NCI-H1092 (cell line): Measurements from ENCODE around the gene HOXC4.

Experiments
- DNase-seq: peaks from one replicate; lab custom pipeline; 2025; lab: John Stamatoyannopoulos, UW

HOXC4 gene

DNA sequence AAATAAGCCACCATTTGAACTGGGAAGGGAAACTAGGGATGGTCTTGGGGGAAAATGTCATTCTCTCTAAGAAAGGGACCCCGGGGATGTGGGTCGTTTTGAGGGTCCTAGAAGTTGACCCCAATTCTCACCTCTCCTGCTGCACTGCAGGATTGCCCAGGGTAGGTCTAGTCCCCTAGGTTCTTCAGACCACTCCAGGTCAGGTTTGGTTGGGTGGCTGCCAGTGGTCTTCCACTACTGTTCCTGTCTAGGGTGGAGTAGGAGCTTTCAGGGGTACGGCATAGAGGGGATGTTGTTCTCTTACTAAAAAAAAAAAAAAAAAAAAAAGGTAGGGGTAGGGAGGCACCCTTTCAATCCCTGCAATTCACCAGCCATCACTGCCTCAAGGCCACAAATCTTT, 37.6 kb upstream of the HOXC4 start:
- no peak for DNase-seq

DNA sequence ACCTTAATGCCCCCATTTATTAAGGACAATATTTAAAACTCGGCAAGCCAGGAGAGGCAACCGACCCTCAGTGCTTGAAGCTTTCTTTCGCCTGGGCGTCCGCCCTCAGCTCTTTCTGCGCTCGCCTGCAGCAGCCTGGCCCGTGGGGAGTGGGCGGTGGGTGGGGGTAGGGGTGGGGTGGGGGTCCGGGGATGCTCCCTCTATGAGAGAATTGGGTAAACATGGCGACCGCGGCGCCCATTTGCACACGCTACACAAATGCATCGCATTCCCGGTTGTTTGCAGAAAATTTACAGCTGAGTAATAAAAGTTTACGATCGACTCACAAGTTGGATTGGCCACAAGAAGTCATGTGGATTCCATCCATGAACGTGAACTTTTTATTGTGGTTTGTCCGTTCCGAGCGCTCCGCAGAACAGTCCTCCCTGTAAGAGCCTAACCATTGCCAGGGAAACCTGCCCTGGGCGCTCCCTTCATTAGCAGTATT, 37.1 kb upstream of the HOXC4 start:
- DNase-seq, result peak; percentile 26

DNA sequence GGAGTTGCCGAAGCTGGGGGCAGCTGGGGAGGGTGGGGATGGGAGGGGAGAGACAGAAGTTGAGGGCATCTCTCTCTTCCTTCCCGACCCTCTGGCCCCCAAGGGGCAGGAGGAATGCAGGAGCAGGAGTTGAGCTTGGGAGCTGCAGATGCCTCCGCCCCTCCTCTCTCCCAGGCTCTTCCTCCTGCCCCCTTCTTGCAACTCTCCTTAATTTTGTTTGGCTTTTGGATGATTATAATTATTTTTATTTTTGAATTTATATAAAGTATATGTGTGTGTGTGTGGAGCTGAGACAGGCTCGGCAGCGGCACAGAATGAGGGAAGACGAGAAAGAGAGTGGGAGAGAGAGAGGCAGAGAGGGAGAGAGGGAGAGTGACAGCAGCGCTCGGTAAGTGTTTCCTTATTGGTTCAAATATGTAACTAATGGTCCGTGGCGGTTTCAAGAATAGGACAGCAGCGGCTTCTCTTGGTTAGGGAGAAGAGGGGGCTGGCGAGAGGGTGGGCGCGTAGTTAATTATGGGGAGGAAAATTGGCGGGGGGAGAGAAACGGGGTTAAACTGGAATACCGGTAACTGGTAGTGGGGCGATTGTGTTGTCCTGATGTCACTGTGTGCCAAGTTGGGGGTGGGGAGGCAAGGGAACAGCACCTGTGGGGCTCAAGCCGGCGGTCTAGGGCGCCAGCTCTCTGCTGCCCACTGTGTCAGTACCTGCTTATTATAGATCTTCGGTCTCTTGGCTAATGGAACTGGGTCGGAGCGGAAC, 36.4 kb upstream of the HOXC4 start:
- peak; percentile 92 for DNase-seq

DNA sequence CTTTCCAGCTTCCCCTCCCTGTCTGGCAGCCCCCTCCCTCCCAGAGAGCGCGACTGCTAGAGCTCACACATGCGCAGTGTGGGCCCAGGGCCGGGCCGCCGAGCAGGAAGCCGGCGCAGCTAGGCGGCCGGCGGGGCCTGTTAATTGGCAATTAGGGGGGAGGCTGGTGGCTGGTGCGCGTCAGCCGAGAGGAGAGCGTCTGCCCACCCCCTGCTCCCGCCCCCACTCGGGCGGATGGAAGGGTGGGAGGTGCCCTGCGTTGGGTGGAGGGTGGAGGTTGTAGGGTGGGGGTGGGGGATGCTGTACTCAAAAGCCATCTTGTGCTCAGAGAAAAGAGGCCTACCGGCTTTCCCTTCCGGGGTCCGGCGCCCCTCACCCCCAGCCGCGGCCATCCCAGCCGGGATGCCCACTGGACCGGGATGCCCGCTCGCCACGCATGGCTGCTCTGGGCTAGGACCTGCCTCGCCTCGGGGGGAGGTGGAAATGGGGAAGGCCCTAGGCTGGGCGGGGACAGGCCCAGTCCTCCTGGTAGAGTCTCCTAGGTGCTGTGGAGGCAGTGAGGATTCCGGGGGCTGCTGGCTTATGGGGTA, 35.7 kb upstream of the HOXC4 start:
- DNase-seq, result peak; percentile 98

DNA sequence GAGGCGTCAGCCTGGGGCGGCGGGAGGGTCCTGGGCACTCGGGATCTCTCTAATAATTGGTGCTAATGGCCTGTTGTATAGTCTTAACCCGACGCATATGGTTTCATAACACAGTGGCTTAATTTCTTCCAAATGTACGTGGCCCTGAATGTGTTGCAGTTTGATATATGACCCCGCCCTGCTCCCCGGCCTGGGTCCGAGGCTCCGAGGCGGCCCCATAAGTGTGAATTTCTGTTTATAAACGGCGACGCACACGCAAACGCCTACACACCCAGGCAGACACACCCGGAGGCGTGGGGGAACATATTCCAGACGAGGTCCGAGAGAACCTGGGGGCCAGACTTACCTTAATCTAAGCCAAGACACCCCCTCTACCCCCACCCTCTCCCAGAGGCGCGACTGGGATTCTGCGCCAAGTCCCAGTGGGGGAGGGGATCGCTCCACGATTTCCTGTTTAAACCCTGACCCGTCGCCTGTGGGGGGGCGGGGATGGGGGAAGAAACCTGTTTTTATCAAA, 35.1 kb upstream of the HOXC4 start:
- no peak for DNase-seq

DNA sequence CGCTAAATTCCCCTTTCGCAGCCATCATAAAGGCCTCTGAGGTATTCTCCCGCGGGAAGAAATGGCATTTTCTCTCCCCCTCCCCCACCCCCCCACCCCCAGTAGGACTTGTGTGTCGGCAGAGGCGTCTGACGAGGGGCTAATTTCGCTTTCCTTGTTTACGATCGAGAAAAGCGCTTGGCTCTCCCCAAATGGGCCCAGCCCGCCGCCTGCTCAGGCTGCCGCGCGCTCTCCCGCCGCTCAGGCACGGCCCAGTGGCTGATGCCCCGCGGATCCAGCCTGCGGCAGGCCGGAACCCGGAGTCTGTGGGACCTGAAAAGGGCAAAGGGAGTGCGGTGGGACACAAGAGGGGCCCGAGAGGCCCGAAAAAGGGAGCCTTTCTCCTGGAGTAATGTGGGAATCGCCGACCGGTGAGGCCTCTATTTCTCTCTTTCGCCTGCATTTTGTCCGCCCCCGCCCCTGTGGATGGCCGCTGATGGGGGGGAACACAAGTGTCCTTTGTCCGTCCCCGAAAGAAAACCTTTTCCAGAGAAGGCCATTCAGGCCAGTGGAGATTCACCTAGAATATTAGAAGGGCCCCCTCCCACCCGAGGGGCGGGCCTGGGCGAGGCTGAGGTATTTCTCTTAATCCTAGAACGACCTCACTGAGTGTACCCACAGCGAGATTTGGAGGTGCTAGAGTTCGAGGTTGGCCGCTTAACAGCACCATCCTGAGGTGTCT, 34.4 kb upstream of the HOXC4 start:
- no peak for DNase-seq

DNA sequence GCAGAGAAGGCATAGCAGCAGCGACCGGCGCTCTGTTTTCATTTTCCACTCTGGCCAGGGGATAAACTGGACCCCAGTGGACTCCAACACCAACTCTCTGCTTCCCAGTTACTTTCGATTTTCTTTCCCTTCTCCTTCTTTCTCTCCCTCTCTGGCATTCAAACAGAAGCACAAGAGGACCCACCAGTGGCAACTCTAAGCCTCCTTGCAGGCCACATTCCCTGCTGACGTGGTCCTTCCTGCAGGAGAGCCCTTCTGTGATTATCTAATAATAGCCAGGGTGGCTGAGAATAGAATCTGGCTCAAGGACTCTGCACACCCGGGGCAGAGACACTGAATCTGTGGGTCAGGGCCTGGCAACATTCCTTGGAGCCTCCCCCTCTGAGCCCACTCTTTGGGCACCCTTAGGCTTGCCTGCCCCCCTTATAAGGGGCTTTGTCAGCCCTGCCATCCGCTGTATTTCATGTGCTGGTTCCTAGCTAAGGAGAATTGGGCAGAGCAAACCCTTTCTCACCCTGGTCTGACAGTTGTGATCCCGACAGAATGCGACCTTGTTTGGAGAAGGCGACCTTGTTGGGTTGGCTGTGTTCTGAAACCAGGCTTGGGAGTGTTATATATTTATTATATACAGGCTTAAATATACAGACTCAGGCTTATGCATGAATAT, 33.6 kb upstream of the HOXC4 start:
- DNase-seq, result no peak

DNA sequence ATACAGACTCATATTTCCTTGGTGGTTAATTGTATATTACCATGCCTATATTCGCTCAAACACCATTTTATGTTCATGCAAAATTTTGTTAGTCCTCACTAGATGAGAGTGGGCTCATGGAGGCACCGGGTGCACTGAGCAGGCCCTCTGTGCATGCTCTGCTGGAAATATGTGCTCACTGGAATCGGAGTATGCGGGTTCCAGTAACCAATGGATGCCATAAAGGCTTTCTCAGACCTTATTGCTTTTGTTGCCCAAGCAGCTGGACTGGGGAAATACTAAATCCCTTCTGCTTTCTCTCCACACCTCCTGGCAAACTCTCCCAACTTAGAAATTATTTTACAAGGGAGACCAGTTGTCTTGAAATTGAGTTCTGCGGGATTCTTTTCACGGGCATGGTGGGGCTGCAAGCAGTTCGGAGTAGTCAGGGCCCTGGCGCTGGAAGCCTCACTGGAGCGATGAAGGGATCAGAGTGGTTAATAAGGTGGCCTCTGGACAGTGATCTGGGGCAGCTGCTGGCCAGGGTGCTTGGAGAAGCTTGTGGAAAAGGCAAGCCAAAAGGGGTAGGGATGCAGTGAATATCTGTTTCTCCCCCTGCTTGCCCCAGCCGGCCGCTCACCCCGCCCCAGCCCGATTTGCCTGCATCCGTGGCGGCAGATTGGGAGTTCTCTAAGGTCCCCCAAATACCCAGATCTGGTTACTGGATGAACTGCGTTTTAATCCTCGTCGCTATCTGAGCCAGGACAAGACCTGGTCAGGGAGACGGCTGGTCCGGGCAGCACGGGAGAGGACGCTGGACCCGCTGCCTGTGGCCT, 32.8 kb upstream of the HOXC4 start:
- DNase-seq, result no peak

DNA sequence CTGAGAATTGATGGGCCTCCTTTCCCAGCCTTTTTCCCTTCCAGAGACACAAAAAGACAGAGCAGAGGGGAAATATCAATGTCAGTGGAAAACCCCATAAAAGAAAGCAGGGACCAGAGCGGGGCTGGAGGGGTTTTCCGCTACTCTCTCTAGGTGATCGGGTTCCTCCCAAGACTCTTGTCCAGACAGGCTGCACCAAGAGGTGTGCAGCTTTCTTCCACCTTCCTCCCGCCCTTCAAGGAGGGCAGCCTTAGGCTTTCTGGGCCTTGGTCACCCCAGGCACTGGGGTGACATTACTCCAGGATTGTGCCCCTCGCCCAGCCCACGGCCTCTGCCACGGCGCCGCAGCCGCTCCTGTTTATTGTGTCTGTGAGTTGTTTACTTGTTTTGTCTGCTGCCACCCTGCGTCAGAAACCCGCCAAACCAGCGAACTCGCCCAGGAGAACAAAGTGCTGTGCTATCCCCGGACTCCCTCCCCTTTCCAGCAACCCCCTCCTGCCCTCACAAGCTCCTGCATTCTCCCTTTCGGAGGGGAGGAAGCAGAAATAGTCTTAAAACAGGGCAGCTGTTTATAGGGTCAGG, 32.1 kb upstream of the HOXC4 start:
- no peak for DNase-seq

DNA sequence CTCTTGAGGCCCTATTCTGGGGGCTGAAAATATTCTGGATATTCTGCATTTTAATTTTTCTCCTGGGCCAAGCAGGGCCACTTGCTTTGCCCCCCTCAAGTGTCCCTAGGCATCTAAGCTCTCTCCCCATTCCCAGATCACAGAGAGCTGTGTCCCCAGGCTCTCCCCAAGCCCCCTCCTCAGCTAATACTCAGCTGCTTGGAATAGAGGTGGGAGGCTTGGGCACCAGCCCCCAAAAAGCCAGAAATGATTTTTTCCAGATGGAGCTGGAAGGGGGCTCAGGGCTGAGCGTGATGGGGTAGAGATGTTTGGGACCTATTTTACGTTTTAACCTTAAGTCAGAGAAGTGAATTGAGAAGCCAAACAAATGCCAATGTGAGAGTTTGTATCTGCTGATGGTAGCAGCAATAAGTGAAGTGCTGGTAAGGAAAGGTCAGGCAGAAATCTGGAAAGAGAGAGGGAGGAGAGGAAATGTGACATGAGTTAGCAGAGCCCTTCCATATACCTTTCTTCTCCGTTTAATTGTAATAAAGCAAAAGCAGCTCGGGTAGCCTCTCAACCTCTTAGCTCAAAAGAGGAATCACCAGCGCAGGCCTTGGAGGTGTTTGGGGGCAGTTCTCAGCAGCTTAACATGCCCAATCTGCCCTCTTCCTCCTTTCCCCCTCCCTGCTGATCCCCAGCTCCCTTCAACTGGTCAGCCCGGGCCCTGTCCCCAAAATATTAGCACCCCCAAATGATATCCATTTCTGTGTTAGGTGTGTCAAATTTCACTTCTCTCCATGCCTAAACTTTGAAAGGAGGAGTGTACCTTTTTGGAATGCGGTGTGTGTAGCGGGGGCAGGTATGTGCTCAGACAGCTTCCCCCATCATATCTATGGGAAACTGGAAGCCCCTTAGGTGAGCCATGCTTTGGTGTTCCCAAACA, 30.4 kb upstream of the HOXC4 start:
- no peak for DNase-seq

DNA sequence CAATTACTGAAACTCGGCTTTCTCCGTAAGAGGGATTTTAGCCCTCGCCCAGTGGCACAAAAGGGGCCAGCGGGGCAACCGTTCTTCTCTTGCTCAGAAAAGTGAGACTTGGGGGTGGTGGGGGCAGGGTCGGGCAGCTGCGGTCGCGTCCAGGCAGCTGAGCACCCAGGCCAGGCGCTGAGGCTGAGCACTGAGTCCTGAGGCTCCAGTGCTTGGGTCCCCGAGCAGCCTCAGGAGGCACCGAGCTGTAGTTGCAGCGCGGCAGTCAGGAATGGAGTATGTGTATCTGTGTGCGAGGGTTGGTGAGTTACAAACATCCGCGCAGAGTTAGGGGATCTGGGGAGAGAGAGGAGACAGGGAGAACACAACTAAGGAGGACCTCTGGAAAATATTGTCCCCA, 29.5 kb upstream of the HOXC4 start:
- DNase-seq, result no peak

DNA sequence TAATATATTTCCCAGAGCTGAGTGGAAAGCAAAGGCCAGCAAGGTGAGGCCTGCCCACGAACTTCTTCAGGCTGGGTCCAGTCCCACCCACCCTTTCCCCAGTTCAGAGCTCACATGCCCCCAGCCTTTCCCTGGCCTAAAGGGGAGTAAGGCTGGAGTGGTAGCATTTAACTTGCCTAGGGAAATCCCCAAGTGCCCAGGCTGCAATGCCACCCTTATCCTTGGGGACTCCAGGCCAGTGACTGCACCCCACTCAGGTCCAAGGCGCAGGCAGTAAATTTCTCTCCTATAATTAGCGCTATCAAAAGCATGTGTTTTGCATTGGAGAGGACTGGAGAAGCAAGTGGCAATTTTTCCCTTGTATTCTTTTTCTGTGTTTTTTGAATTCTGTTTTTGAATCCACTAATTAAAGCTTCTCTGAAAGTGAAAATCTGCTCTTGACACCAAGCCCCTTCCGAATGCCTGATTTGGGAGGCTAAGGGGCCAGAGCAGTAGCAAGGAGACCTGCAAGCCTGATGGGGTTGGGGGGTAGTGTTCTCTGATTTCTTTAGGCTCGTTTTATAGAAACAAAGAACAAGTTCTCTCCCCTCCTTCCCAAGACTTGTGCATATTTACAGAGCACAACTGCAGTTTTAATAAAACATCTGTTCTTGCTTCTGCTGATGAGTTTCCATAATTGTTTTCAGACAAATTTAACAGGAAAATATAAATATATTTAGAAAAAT, 28.9 kb upstream of the HOXC4 start:
- DNase-seq, result no peak

DNA sequence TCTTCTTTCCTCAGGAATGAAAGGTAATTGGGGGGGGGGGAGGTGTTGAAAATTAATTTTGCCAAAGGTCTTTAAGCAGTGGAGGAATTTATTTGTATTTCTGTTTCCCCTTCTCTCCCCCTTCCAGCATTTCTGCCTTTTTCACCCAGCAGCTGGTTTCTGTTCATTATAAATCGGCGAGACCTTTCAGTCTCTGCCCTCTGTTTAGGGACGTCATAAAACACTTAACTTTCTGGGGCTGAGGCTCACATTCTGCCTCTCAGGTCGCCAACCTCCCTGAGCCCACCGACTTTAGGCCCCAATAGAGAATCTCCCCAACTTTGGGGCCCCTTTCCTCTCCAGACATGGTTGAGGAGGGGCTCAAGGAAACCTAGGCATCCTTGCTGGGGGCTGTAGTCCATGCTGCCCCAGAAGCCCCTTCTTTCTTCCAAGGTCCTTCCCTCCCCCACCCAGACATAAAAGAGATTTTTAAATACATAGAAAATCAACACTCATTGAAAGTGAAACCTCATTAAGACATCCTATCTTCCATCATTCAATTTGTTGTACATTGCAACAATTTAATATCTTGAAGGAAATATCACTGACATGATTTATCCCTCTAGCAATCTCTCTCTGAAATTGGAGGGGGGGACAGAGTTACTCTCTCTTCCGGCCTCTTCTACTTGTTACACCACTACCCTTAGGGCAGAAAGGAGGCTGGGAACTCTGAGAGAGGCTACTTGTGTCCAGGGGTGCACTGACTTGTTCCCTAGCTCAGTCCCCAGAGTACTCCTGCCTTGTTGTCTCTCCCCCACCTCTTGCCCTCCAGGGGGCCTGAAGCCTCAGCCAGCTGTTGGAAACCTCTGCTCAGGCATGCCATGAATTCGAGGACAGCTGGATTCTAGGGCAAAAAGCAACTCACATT, 27.9 kb upstream of the HOXC4 start:
- DNase-seq, result no peak

DNA sequence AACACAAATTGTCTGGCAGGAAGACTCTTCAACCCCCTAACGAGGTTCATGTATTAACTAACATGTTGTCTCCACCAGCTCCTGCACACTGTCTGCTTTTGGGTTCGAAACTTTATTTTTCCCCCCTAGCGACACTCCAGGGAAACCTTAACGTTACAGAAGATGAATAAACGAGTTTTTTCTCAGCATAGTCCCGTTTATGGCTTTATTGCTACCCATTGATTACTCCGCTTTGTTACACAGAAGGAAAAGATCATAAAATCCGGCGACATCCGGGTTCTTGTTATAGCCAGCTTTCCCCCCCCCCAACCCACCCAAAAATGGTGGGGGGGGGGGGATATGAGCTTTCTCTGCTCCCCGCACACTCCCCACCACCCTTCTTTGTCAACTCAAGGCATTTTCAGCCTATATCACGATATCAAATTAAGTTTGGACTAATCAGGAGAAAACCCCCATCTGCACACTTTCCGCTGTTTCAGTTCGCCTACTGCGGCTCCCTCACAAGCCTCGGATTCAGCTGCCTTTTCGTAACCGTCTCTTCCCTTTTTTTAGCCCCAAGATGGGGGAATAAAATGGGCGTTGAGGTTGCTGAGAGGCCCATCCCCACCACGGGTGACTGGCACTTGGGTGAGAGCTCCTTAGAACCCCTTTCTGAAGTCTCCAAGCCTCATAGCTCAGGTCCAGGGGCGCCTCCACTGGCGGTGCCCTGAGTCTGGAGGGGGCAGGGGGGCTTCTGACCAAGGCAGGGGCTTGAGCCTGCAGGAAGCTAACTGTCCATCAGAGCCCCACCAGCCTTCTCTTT, 26.8 kb upstream of the HOXC4 start:
- DNase-seq, result no peak

DNA sequence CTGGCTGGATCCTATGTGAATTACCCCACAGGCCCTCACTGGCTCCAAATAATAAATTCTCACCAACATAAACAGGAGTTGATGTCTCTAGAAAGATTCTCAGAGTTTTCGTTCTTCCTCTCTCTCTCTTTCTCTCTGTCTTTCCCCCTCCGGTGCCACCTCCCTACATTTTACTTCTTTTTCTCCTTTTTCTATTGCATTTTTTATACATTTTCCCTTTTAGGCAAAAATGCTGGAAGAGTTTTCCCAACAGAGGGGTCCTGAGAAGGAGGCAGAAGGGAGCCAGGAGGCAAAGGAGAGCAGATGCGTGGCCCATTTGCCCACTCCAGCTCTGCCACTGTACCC, 26.2 kb upstream of the HOXC4 start:
- no peak for DNase-seq

DNA sequence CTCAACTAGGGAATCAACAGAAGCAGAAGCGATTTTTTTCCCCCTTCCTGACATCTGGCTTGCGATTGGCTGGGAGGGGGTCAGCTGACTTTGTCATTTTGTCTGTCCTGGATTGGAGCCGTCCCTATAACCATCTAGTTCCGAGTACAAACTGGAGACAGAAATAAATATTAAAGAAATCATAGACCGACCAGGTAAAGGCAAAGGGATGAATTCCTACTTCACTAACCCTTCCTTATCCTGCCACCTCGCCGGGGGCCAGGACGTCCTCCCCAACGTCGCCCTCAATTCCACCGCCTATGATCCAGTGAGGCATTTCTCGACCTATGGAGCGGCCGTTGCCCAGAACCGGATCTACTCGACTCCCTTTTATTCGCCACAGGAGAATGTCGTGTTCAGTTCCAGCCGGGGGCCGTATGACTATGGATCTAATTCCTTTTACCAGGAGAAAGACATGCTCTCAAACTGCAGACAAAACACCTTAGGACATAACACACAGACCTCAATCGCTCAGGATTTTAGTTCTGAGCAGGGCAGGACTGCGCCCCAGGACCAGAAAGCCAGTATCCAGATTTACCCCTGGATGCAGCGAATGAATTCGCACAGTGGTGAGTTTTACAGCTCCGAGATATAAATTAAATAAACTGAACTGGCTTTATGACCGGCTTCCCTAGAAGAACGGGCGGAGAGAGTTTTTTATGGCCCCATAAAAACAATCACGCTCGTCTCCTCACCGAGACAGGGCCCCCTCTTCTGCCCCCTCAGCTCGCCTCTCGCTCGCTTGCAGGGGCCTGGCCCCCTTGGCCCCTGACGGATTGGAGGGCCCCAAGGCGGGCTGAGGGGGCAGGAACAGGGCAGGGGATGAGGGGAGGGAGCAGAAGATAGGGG, 25.1 kb upstream of the HOXC4 start, which contains the start of gene HOXC6:
Gene HOXC6 (plus strand): TSS at position 127 of the 888 bp plus-strand sequence. CDS start 82 bp downstream, at position 209.
- DNase-seq, result no peak
